ENCODE data around the gene BCDIN3D.
"Not testable (repeated sequence)": the region's sequence is repeated elsewhere in the genome, so short reads cannot be mapped to it uniquely, and the experiment has no call there.

Gene BCDIN3D

GRCh38 chr12:49876070-49876469 is 33.2 kb upstream of the BCDIN3D start:
- DNase-seq = no peak

- DNase-seq = no peak
Measured at GRCh38 chr12:49875115-49875720, 32.3 kb upstream of the BCDIN3D start.

- no peak for DNase-seq
Measured at GRCh38 chr12:49874142-49874897, 31.4 kb upstream of the BCDIN3D start.

DNA sequence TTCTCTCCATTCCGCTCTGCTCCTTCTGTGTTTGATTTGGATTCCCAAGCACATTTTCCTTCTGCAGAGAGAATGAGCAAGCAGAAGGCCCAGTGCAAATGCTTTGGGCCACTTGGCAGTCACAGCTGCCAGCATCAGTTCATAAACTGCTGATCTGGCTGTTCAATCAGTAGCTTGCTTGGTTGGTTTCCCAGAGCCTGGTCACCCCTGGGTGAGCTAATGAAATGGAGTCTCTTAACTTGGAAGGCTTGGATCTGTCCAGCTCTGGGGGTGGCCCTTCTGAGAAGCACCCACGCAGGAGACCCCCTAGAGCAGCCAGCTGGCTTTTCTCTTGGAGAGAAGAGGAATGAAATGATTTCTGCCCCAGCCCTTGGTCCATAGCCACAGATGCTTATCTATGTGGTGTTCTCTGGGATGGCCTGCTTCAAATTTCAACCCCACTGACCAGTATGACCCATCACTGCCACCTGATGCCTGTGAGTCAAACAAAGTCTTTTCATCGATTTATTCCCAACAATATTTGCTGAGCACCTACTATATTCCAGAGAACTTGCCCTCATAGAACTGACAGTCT is 30.5 kb upstream of the BCDIN3D start:
- DNase-seq = peak; percentile 25

GRCh38 chr12:49872781-49873181 is 29.9 kb upstream of the BCDIN3D start:
- DNase-seq = peak; percentile 34

GRCh38 chr12:49872381-49872780 is 29.5 kb upstream of the BCDIN3D start:
- DNase-seq = no peak

DNA sequence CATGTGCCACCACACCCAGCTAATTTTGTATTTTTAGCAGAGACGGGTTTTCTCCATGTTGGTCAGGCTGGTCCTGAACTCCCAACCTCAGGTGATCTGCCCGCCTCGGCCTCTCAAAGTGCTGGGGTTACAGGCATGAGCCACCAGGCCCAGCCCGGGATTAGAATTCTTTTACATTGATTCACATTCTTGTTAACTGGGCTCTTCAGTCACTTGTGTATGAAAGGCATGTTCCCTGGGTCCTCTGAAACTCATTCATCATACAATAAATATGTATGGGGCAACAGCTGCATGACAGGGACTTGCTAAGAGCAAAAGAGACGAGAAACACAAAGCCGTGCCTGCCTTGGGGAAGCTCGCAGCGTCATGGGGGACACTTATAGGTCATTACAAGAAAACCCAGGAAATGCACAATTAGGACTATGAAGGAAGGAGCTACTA is 28.9 kb upstream of the BCDIN3D start:
- peak; percentile 23 for DNase-seq

DNA sequence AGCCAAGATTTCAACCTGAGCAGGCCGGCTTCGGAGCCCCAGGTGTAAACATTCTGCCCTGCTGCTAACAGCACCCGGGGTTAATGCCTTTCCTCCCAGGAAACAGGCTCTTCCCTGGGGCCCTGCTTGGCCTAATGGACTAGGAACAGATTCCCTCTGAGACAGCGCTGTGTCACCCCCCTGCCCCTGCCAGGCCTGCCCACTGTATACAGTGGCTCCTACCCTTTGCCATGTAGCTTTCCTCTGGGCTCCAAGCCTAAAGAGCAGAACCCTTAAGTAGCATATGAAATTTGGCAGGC is 28.3 kb upstream of the BCDIN3D start:
- no peak for DNase-seq

GRCh38 chr12:49870501-49871262 is 27.8 kb upstream of the BCDIN3D start:
- DNase-seq = no peak

GRCh38 chr12:49869816-49870500 is 27.1 kb upstream of the BCDIN3D start:
- DNase-seq = no peak

DNA sequence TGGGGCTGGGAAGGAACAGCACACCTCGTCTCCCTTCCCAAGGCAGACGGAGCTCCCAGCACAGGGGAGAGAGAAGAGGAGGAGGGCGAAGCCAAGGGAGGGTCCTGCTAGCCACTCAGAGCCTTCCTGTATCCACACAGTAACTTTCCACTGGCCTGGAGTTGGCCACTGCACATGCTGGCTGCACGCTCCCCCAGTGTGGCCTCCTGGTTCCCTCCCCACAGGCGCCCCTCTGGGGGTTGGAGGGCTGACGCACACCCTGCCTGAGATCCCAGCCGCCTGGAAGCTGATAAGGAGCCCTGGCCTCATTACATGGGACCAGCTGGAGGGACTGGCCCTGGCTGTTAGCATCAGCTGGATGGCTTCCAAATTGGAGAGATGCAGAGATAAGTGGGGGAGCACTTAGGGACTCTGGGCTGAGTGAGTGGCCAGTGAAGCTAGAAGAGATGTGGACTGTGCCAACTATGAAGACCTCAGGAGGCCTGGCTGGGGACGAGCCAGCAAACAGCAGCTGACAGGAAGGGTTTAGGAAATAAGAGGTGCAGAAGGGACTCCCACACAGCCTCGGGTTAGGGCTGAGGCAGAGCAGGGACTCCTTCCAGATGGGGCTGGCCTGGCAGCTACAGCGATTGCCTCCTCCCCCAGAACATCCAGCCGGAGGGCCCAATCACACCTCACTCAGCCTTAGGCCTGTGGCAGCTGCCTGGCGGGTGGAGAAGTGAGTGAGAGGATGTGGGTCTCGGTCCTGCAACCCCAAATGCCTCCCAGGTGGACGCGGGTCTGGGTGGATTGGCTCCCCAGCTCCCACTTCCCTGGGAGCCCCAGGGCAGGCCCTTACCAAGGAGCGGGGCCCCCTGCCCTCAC is 26.3 kb upstream of the BCDIN3D start:
- DNase-seq = peak; percentile 96

DNA sequence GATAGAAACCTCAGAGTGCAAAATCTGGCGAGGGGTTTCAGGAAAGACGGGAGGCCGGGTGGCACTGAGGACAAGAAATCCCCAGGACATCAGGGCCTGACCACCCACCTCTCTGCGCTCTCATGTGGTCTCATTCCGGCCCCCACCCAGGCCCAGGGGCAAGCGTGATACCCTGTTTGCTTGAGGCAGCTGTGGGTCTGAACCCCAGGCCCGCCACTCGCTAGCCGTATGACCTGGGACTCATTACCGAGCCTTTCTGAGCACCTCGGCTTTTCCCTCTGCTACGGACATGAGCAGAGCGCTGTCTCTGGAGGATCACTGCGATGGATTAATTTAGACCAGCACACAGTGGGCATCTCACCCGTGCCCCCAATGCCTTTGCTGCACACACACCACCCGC is 25.5 kb upstream of the BCDIN3D start:
- DNase-seq = no peak

GRCh38 chr12:49867570-49868341 is 24.9 kb upstream of the BCDIN3D start:
- DNase-seq = no peak

DNA sequence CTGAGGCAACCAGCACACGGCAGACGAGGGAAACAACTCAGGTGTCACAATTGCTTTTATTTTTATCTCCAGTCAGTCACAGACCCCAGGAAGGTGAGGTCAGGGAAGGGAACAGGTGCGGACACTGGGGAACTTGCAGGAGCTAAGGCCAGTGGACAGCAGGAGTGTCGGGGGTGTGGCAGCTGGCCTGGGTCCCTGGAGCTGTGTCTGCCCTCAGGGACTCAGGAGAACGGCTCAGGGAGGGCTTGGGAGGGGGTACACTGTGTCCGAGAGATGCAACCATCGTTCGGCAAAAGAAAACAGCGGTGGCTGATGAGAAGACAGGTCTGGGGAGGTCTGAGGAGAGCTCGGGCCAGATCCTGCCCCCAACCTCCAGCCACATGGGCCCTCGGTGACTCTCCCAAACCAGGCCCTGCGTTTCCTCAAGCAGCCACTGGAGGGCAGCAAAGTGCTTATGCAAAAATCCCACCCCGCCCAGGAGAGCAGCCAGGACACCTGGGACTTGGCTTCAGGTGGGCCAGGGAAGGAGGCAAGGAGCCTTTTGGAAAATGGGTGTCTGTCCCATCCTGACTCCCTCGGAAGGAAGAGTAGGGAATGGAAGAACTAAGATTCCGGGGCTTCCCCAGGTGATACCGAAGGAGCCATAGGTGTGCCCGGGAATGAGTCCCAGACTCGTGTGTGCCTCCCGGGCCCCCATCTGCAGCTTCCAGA is 24.1 kb upstream of the BCDIN3D start:
- DNase-seq = peak; percentile 57

GRCh38 chr12:49865782-49866135 is 22.9 kb upstream of the BCDIN3D start:
- DNase-seq = no peak

DNA sequence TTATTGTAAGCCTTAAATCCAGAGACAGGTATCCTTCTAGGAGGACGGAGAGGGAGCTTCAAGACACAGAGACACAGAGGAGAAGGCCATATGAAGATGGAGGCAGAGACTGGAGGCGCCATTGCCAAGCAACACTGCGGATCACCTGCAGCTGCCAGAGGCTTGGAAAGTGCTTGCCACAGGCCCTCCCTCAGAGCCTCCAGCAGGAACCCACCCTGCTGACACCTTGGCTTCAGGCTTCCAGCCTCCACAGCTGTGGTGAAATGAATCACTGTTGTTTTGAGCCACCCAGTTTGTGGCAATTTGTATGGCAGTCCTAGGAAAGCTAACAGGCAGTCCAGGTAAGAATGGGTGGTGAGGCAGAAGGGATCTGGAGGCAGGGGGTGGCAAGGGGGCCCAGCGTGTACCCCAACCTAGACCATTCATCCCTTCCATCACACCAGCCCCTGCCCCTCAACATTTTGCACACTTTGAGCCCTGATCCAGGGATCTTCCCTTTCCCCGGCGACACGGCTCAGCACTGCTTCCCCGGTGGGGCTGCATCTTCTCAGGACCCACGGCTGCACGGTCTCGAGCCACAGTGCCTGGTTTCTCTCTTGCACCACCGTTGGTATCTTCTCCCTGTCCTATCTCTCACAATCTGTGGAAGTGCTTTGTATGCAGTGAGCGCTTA is 22.3 kb upstream of the BCDIN3D start:
- DNase-seq = no peak

DNA sequence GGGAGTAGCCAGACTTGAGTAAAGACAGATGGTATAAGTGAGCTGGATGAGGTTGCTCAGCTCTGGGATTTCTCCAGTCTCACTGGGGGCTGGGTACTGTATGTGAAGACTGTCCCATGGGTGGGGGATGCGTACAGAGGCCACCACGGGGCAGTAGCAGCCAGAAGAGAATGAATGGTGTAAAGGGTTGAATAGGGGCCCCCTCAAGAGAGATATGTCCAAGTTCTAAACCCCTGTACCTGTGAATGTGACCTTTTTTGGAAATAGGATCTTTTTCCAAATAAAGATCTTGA is 21.8 kb upstream of the BCDIN3D start:
- no peak for DNase-seq

DNA sequence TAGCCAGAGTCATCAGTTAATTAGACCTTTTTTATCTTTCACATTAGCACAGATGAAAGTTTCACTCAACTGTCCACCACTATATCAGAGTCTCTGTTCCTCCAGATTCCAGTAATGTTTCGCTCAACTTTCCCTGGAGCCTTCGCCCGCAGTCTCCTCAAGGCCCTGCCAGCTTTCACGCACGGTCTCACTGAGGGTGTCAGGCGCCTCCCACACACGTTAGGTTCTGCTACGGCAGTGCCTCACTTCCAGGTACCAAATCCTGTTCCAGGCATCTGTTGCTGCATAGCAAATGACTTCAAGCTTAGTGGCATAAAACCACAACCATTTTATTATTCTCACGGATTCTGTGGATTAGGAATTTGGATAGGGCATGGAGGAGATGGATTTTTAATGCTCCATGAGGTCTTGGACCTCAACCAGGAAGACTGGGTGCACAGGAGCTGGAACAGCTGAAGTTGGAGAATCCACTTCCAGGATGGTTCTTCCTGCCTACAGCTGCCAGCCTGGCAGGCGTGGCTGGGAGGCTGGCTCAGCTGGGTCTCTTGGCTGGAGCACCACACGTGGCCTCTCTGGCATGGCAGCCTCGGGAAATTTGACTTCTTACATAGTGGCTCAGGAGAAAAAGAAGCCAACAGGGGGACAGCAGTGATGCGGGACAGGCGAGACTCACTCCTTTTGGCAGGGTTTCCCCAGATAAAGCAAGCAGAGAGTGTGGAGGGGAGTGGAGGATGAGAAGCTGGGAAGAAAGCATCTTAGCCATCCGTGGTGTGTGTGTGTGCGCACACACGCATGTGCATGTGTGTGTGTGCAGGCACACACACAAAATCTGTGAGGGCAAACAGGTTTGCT is 21.3 kb upstream of the BCDIN3D start:
- no peak for DNase-seq

DNA sequence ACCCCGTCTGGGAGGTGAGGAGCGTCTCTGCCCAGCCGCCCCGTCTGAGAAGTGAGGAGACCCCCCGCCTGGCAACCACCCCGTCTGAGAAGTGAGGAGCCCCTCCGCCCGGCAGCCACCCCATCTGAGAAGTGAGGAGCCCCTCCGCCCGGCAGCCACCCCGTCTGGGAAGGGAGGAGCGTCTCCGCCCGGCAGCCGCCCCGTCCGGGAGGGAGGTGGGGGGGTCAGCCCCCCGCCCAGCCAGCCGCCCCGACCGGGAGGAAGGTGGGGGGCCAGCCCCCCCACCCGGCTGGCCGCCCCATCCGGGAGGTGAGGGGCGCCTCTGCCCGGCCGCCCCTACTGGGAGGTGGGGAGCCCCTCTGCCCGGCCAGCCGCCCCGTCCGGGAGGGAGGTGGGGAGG is 18.0 kb upstream of the BCDIN3D start:
- DNase-seq = not testable (repeated sequence)
